Type B pancreatic cell (in vitro differentiated cells): Measurements from ENCODE around the gene PKHD1. TPM values are rescaled to one million over a fixed set of nuclear protein-coding genes. Genes with fewer than 3 reads are reported as not detected.

Source experiments
- DNase-seq: peaks from one replicate; pipeline ENCODE4 v3.0.0; 2021; ENCODE audit warnings: mixed read lengths; ENCODE audit not compliant: unreplicated experiment; ENCODE audit errors: extremely low spot score
- H3K27ac Mint-ChIP-seq: 2 replicates; pipeline ENCODE4 v1.8.0; 2021; ENCODE audit warnings: mild to moderate bottlenecking, mixed read lengths
- H3K27me3 Mint-ChIP-seq: 2 replicates; pipeline ENCODE4 v1.8.0; 2021; ENCODE audit warnings: mixed read lengths
- H3K36me3 Mint-ChIP-seq: 2 replicates; pipeline ENCODE4 v1.8.0; 2021; ENCODE audit warnings: mixed read lengths
- H3K4me1 Mint-ChIP-seq: one replicate; pipeline ENCODE4 v1.8.0; 2021; ENCODE audit warnings: mixed read lengths; ENCODE audit not compliant: unreplicated experiment
- H3K4me3 Mint-ChIP-seq: 2 replicates; pipeline ENCODE4 v1.8.0; 2021; ENCODE audit warnings: mild to moderate bottlenecking, mixed read lengths
- H3K9me3 Mint-ChIP-seq: 2 replicates; pipeline ENCODE4 v1.8.0; 2021; ENCODE audit warnings: mixed read lengths
- total RNA-seq: library from RNA; stranded (reverse); gene quantifications from 2 replicates; pipeline ENCODE4 v1.2.1, GENCODE V29; 2021; ENCODE audit warnings: low replicate concordance
- TF ChIP-seq, protein P1 (sequence below): fragments of 200-600 bp; sonication (generic); conservative IDR thresholded peaks from 2 replicates; pipeline ENCODE4 v1.5.0; 2021; ENCODE audit warnings: antibody characterized with exemption, mild to moderate bottlenecking

The PKHD1 gene
- total RNA-seq, 1 donor from 2014 or later, result 0.75 TPM

DNA sequence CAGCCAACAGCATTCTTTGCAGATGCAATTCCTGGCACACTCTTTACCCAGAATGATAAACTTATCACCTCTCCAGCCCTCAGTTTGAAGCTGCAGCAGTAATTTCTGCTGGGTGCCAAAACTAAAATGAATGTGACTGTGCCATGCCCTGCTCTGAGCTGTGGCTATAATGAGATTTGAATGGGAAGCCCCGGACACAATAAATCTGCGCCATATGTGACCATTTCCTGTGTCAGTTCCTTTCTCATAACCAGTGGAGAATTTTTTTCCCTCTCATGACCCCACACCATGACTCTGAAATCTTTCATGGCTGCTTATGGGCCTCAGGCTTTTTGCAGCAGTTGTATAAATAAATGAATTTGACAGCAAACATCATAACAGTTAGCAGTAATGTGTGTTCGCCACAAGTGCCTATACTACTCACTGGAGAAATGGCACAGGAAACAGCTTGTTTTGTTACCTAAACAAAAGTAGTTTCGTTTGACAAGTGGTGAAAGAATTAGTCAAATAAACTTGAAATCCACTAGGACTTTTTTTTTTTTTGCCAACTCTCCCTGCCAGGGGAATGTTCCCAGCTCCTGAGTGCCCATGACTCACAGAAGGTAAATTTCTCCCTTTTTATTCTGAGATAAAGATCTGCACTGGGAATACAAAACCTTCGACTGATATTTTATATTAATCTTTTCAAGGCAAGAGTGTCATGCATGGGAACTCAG is 408.4 kb downstream of the PKHD1 start:
- peaks cover 13% of the 10 kb centered on the region for H3K4me1 Mint-ChIP-seq
- TF ChIP-seq, protein P1, sequence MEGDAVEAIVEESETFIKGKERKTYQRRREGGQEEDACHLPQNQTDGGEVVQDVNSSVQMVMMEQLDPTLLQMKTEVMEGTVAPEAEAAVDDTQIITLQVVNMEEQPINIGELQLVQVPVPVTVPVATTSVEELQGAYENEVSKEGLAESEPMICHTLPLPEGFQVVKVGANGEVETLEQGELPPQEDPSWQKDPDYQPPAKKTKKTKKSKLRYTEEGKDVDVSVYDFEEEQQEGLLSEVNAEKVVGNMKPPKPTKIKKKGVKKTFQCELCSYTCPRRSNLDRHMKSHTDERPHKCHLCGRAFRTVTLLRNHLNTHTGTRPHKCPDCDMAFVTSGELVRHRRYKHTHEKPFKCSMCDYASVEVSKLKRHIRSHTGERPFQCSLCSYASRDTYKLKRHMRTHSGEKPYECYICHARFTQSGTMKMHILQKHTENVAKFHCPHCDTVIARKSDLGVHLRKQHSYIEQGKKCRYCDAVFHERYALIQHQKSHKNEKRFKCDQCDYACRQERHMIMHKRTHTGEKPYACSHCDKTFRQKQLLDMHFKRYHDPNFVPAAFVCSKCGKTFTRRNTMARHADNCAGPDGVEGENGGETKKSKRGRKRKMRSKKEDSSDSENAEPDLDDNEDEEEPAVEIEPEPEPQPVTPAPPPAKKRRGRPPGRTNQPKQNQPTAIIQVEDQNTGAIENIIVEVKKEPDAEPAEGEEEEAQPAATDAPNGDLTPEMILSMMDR, result no peak
- no peak overlapping the region for H3K27ac Mint-ChIP-seq
- peaks cover 35% of the 10 kb centered on the region for H3K27me3 Mint-ChIP-seq
- no peak overlapping the region for H3K4me3 Mint-ChIP-seq
- DNase-seq, result no peak
- H3K36me3 Mint-ChIP-seq, result no peaks in the 10 kb centered on the region
- H3K9me3 Mint-ChIP-seq, result no peaks in the 10 kb centered on the region

DNA sequence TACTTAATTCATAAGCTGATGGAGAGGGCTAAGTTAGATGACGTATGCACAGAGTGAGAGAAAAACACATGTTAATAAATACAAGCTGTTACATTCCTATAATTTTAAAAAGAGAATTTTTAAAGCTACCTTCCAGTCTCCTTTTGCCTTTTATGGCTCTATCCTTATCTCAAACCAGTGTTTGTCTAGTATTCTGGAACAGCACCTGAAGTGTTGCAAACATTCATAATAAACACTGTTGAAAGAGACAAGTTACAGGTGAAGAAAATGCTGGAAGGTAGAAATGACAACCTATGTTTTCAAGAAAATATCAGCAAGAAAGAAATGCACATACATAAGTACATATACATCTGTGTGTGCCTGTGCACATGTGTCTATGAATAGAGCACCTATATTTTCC is 409.1 kb downstream of the PKHD1 start:
- TF ChIP-seq, protein P1, result no peak

DNA sequence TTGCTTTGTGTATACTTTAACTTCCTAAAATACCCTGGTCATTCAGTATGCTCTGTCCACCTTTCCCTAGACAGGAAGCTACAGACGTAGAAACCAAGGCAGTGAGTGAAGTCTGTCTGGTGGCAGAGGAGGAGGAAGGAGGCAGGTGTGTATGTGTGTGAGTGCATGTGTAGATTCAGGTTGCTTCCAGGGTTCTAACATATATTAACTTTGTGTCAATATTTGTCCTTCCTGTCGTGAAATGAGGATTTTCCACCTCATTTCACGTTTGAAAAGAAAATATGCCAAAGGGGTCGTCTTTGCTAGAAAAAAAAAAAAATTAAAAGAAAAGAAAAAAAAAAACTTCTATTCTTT is 411.5 kb downstream of the PKHD1 start:
- Mint-ChIP-seq H3K36me3 (no peaks in the 10 kb centered on the region), H3K4me1 (peaks cover 13% of the 10 kb centered on the region), H3K4me3 (no peak overlapping the region), H3K27ac (no peak overlapping the region), H3K27me3 (peaks cover 37% of the 10 kb centered on the region), H3K9me3 (no peaks in the 10 kb centered on the region)
- no peak for DNase-seq
- TF ChIP-seq, protein P1, result no peak

More for the DNA sequence above, 409.1 kb downstream of the PKHD1 start:
- H3K27ac Mint-ChIP-seq, result no peak overlapping the region
- no peaks in the 10 kb centered on the region for H3K9me3 Mint-ChIP-seq
- DNase-seq, result no peak
- H3K4me3 Mint-ChIP-seq, result no peak overlapping the region
- peaks cover 13% of the 10 kb centered on the region for H3K4me1 Mint-ChIP-seq
- no peaks in the 10 kb centered on the region for H3K36me3 Mint-ChIP-seq
- H3K27me3 Mint-ChIP-seq, result peaks cover 39% of the 10 kb centered on the region

DNA sequence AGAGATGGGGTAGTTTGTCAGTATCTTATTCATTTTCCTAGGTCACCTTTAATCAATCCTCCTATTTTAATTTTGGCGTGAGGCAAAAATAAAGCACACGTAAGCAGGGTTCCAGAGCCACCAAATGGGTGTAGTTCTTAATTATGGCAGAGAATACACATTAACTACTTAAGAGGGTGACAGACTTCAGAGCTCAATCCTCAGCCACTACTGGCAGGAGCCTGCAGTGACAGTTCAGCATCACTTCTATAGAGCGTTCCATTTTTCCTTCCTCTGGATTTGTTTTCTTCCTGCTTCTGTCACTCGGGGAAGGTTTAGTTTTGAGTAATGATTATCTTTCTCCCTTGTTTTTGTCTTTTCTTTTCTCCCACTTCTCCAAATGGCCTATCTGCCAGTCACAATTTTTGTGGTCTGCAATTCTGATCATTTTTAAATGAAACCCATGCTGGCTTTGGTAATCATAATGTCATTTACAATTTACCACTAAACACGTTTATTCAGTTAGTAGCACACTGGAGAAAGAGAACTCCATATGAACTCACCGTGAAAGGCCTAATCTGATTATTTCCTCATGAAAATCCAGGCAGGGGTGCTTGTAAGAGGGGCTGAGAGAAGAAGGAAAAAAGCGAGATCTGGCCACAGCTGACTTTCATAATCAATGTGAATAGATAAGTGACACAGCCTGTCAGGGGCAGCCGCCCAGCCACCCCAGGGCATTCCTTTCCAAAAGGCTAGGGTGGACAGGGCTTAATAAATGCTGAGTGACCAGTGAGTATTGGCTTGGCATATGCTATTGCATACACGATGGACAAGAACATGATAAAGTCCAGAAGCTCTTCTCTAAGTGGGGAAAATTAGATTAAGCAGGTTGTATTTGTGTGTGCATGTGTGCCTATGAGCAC is 412.1 kb downstream of the PKHD1 start:
- DNase-seq, result no peak
- TF ChIP-seq, protein P1, result no peak
- H3K36me3 Mint-ChIP-seq, result no peaks in the 10 kb centered on the region
- H3K27ac Mint-ChIP-seq, result no peak overlapping the region
- peaks cover 37% of the 10 kb centered on the region for H3K27me3 Mint-ChIP-seq
- H3K4me3 Mint-ChIP-seq, result no peak overlapping the region
- no peaks in the 10 kb centered on the region for H3K9me3 Mint-ChIP-seq
- peaks cover 13% of the 10 kb centered on the region for H3K4me1 Mint-ChIP-seq

DNA sequence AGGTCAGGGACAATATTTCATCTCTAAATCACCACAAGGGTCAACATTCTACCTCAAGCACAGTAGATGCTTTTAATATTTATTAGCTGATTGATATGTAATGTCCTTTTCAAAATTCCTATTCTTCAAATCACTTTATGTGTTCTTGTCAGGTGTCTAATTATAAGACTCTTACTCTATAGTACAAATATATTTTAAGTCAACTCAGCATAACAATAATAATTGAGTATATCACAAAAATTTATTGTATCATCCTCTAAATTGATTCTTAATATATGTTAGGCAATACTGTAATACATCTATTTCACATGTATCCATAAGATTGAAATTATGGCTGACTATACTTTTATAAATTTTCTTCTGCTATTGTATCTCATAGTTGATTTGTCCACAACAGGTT is 423.9 kb downstream of the PKHD1 start:
- Mint-ChIP-seq H3K9me3 (no peaks in the 10 kb centered on the region), H3K4me1 (no peaks in the 10 kb centered on the region), H3K27ac (no peak overlapping the region), H3K27me3 (peaks cover 7% of the 10 kb centered on the region), H3K36me3 (no peaks in the 10 kb centered on the region), H3K4me3 (no peak overlapping the region)
- DNase-seq, result no peak
- TF ChIP-seq, protein P1, result no peak
